Fibroblast of mammary gland (primary cell): ENCODE results near the gene ZNF544.

Experiments
- DNase-seq: peaks from one replicate; pipeline ENCODE4 v3.0.0-alpha.2; 2010; ENCODE audit warnings: low read depth
- H3K4me3 ChIP-seq: 2 replicates; pipeline ENCODE4 v1.5.1; 2011; ENCODE audit warnings: low read depth, mild to moderate bottlenecking, low read length, moderate library complexity; ENCODE audit not compliant: control insufficient read depth
- TF ChIP-seq, protein P1 (sequence below): conservative IDR thresholded peaks from 2 replicates; pipeline ENCODE4 v1.5.1; 2011; ENCODE audit warnings: low read depth, low read length, inconsistent platforms; ENCODE audit not compliant: control insufficient read depth, insufficient read depth

ZNF544 gene

DNA sequence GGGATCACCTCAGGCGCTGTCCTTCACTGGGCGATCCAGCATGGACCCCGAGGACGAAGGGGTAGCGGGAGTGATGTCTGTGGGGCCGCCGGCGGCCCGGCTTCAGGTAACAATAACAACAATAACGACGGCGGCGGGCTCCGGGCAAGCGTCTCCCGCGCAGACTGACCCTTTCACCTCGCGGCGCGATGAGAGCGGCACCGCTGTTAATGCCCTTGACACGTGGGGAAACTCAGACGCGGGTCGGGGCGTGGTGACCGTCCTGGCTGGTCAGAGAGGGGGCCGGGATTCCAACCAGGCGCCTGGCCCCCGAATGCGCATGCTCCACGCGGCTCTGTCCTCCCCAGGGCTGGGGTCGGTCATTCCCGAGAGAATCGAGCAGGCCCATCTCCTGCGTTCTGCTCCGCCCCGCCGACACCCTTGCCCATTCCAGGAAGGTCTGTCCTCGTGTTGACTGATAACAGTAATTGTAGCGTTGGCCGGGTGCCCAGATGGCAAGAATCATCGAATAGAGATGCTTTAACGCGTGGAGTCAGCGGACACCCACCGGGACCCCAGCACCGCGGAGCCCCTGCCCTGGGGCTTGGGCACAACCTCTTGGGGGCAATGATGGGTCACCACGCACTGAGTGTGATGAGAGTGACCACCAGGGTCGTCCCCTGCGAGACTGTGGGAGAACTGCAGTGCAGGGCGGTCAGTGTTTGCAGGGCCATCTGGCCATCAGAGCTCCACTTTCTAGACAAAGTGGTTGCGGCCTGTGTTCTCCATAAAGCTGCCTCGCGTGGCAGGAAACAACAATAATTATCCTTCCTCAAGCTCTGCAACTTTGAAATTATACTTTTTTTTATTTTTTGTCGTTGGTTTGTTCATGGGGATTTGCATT, 50.6 kb downstream of the ZNF544 start:
- TF ChIP-seq, protein P1, sequence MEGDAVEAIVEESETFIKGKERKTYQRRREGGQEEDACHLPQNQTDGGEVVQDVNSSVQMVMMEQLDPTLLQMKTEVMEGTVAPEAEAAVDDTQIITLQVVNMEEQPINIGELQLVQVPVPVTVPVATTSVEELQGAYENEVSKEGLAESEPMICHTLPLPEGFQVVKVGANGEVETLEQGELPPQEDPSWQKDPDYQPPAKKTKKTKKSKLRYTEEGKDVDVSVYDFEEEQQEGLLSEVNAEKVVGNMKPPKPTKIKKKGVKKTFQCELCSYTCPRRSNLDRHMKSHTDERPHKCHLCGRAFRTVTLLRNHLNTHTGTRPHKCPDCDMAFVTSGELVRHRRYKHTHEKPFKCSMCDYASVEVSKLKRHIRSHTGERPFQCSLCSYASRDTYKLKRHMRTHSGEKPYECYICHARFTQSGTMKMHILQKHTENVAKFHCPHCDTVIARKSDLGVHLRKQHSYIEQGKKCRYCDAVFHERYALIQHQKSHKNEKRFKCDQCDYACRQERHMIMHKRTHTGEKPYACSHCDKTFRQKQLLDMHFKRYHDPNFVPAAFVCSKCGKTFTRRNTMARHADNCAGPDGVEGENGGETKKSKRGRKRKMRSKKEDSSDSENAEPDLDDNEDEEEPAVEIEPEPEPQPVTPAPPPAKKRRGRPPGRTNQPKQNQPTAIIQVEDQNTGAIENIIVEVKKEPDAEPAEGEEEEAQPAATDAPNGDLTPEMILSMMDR, result no peak
- H3K4me3 ChIP-seq, result peak overlapping the region; percentile 89
- DNase-seq, result peak; percentile 57

DNA sequence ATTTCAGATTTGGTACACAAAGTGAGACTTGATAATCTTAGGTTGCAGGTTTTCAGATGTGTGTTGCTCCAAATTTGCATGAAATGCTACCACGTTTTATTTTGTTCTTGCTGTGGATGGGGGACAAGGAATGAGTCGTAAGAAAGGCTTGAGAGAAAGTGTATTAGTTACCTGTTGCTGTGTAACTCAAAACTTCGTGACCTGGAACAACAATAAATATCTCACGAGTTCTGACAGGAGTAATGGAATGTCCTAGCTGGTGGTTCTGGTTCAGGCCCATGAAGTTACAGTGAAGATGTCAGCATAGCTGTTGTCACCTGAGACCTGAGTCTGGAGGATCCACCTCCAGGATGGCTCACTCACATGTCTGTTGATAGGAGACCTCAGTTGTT, 51.2 kb downstream of the ZNF544 start:
- H3K4me3 ChIP-seq, result peak overlapping the region; percentile 89
- DNase-seq, result no peak
- TF ChIP-seq, protein P1, result no peak

DNA sequence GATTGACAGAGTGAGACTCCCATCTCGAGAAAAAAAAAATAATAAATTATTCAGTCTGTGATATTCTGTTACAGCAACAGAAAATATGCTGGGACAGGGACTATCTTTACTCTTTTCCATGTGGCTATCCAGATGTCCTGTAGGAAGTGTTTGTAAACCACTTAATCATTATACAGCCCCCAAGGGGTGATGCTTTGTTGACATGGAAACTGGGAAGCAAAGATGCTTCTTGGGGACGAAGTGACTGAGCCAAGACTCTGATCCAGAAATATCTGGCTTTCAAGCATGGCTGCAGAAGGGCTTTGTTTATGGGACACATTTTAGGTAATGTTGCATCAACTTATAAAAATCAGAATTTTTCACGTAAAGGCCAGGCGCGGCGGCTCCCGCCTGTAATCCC, 55.5 kb downstream of the ZNF544 start:
- TF ChIP-seq, protein P1, result no peak
- no peak for DNase-seq
- no peak overlapping the region for H3K4me3 ChIP-seq

DNA sequence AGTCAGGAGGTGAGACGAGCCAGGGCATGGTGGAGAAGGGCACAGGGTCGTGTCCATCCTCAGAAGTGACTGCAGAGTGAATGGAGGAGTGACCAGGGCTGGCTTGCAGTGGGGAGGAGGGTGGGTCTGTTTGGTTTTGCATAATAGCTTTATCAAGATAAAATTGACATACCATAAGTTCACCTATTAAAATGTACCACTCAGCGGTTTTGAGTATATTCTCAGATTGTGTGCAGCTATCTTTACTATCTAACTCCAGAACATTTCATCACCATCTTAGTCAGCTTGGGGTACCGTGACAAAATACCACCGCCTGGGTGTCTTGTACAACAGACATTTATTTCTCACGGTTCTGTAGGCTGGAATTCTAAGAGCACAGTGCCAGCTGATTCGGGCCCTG, 63.2 kb downstream of the ZNF544 start:
- no peak for DNase-seq
- no peak overlapping the region for H3K4me3 ChIP-seq
- TF ChIP-seq, protein P1, result no peak

DNA sequence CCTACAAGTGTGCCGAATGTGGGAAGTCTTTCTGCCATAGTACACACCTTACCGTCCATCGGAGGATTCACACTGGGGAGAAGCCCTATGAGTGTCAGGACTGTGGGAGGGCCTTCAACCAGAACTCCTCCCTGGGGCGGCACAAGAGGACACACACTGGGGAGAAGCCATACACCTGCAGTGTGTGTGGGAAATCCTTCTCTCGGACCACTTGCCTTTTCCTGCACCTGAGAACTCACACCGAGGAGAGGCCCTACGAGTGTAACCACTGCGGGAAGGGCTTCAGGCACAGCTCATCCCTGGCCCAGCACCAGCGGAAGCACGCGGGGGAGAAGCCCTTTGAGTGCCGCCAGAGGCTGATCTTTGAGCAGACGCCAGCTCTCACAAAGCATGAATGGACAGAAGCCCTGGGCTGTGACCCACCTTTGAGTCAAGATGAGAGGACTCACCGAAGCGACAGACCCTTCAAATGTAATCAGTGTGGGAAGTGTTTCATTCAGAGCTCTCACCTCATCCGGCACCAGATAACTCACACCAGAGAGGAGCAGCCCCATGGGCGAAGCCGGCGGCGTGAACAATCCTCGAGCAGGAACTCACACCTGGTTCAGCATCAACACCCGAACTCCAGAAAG, 66.1 kb downstream of the ZNF544 start:
- TF ChIP-seq, protein P1, result no peak
- H3K4me3 ChIP-seq, result no peak overlapping the region
- no peak for DNase-seq

DNA sequence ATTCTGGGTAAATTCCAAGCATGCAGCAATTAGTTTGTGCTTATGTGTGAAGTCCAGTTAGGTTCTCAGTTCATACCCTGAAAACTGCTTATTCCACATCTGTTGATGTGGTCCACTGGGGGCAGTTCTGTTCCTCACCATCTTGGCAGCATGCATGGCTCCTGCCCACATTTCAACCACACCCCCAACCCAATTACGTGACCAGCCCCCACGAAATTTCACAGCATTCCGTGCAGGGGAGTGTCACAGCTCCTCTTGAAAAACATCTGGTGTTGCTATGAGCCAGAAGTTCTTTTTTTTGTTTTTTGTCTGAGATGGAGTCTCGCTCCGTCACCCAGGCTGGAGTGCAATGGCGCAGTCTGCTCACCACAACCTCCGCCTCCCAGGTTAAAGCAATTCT, 67.4 kb downstream of the ZNF544 start:
- TF ChIP-seq, protein P1, result no peak
- no peak overlapping the region for H3K4me3 ChIP-seq
- peak; percentile 56 for DNase-seq

DNA sequence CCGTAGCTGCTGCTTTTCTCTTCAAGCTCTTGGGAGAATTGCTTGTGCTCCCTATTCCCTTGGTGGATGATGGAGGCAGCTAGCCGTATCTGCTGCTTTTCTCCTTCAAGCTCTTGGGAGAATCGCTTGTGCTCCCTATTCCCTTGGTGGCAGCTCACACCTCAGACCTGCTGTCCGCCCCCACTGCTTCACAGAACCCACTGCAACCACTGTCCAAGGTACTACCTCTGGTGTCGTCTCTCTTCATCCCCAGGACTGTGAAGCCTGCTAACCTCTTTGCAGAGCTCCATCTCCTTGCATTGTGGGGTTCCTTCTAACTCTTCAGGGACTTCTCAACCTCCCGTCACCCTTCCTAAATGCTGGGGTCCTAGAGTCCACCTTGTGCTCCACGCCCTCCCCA, 71.9 kb downstream of the ZNF544 start:
- no peak for DNase-seq
- no peak overlapping the region for H3K4me3 ChIP-seq
- TF ChIP-seq, protein P1, result no peak
